ENCODE data around the gene FAM200B.
"Not testable (repeated sequence)": the region's sequence is repeated elsewhere in the genome, so short reads cannot be mapped to it uniquely, and the experiment has no call there.

FAM200B gene

GRCh38 chr4:15702941-15703403 lies 21.3 kb downstream of the FAM200B start, which contains the start of gene BST1:
Gene BST1 (plus strand): TSS chr4:15703065. CDS start chr4:15703145, 80 bp downstream.
- no peak for DNase-seq

GRCh38 chr4:15703439-15703838 lies 21.8 kb downstream of the FAM200B start:
- no peak for DNase-seq

- no peak for DNase-seq
Observed at GRCh38 chr4:15704129-15704528, 22.5 kb downstream of the FAM200B start.

GRCh38 chr4:15706646-15707362 lies 25.2 kb downstream of the FAM200B start:
- no peak for DNase-seq

GRCh38 chr4:15707363-15707715 lies 25.7 kb downstream of the FAM200B start:
- DNase-seq, result no peak

- DNase-seq, result no peak
Observed at GRCh38 chr4:15711762-15712161, 30.1 kb downstream of the FAM200B start.

GRCh38 chr4:15712214-15712613 lies 30.6 kb downstream of the FAM200B start:
- DNase-seq, result no peak

GRCh38 chr4:15714141-15714540 lies 32.5 kb downstream of the FAM200B start:
- no peak for DNase-seq

GRCh38 chr4:15714646-15715435 lies 33.2 kb downstream of the FAM200B start:
- no peak for DNase-seq

GRCh38 chr4:15716115-15716514 lies 34.5 kb downstream of the FAM200B start:
- DNase-seq, result no peak

GRCh38 chr4:15717086-15717485 lies 35.5 kb downstream of the FAM200B start:
- no peak for DNase-seq

- no peak for DNase-seq
Observed at GRCh38 chr4:15717657-15718416, 36.2 kb downstream of the FAM200B start.

GRCh38 chr4:15718465-15718864 lies 36.8 kb downstream of the FAM200B start:
- no peak for DNase-seq

- no peak for DNase-seq
Observed at GRCh38 chr4:15718959-15719358, 37.3 kb downstream of the FAM200B start.

GRCh38 chr4:15719506-15719905 lies 37.9 kb downstream of the FAM200B start:
- DNase-seq, result no peak

GRCh38 chr4:15720851-15721250 lies 39.2 kb downstream of the FAM200B start:
- no peak for DNase-seq

GRCh38 chr4:15725608-15726007 lies 44.0 kb downstream of the FAM200B start:
- DNase-seq, result no peak

- peak; percentile 25 for DNase-seq
Observed at GRCh38 chr4:15729910-15730533, 48.4 kb downstream of the FAM200B start.

GRCh38 chr4:15733061-15733460 lies 51.4 kb downstream of the FAM200B start:
- DNase-seq, result not testable (repeated sequence)

GRCh38 chr4:15735536-15735935 lies 53.9 kb downstream of the FAM200B start:
- DNase-seq, result no peak

- no peak for DNase-seq
Observed at GRCh38 chr4:15736514-15737050, 55.0 kb downstream of the FAM200B start.

GRCh38 chr4:15737255-15737654 lies 55.6 kb downstream of the FAM200B start:
- no peak for DNase-seq

- no peak for DNase-seq
Observed at GRCh38 chr4:15738877-15739276, 57.2 kb downstream of the FAM200B start.
